VCaP (cell line): ENCODE results near the gene DTNA.

Experiments used
- H3K27ac ChIP-seq: fragments of 450-650 bp; 2 replicates; pipeline ENCODE4 v1.5.1; 2017
- TF ChIP-seq, protein P1 (sequence below): fragments of 450-650 bp; conservative IDR thresholded peaks from 2 replicates; pipeline ENCODE4 v1.5.1; 2017; ENCODE audit warnings: mild to moderate bottlenecking, moderate library complexity

Gene DTNA

GRCh38 chr18:34936772-34937171, 226.7 kb downstream of the DTNA start:
- TF ChIP-seq, protein P1, sequence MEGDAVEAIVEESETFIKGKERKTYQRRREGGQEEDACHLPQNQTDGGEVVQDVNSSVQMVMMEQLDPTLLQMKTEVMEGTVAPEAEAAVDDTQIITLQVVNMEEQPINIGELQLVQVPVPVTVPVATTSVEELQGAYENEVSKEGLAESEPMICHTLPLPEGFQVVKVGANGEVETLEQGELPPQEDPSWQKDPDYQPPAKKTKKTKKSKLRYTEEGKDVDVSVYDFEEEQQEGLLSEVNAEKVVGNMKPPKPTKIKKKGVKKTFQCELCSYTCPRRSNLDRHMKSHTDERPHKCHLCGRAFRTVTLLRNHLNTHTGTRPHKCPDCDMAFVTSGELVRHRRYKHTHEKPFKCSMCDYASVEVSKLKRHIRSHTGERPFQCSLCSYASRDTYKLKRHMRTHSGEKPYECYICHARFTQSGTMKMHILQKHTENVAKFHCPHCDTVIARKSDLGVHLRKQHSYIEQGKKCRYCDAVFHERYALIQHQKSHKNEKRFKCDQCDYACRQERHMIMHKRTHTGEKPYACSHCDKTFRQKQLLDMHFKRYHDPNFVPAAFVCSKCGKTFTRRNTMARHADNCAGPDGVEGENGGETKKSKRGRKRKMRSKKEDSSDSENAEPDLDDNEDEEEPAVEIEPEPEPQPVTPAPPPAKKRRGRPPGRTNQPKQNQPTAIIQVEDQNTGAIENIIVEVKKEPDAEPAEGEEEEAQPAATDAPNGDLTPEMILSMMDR, result no peak
- no peak overlapping the region for H3K27ac ChIP-seq

- TF ChIP-seq, protein P1, result no peak
- no peak overlapping the region for H3K27ac ChIP-seq
Observed at GRCh38 chr18:34938090-34938489, 228.0 kb downstream of the DTNA start.
